Measurements from ENCODE around the gene ZBTB11.
"Not testable (repeated sequence)": the region's sequence is repeated elsewhere in the genome, so short reads cannot be mapped to it uniquely, and the experiment has no call there.

DNA sequence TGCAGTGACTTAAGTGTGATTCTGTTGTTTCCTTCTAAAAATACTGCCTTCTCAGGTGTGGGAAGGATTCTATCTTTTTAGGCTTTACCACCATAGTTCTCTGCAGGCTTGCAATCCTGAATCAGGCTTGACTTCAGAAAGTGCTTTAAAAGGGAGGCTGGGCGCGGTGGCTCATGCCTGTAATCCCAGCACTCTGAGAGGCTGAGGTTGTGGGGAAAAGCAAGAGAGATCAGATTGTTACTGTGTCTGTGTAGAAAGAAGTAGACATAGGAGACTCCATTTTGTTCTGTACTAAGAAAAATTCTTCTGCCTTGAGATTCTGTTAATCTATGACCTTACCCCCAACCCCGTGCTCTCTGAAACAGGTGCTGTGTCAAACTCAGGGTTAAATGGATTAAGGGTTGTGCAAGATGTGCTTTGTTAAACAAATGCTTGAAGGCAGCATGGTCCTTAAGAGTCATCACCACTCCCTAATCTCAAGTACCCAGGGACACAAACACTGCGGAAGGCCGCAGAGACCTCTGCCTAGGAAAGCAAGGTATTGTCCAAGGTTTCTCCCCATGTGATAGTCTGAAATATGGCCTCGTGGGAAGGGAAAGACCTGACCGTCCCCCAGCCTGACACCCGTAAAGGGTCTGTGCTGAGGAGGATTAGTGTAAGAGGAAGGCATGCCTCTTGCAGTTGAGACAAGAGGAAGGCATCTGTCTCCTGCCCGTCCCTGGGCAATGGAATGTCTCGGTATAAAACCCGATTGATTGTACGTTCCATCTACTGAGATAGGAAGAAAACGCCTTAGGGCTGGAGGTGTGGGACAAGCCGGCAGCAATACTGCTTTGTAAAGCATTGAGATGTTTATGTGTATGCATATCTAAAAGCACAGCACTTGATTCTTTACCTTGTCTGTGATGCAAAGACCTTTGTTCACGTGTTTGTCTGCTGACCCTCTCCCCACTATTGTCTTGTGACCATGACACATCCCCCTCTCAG is 15.0 kb upstream of the ZBTB11 start:
- TF ChIP-seq, protein P1, sequence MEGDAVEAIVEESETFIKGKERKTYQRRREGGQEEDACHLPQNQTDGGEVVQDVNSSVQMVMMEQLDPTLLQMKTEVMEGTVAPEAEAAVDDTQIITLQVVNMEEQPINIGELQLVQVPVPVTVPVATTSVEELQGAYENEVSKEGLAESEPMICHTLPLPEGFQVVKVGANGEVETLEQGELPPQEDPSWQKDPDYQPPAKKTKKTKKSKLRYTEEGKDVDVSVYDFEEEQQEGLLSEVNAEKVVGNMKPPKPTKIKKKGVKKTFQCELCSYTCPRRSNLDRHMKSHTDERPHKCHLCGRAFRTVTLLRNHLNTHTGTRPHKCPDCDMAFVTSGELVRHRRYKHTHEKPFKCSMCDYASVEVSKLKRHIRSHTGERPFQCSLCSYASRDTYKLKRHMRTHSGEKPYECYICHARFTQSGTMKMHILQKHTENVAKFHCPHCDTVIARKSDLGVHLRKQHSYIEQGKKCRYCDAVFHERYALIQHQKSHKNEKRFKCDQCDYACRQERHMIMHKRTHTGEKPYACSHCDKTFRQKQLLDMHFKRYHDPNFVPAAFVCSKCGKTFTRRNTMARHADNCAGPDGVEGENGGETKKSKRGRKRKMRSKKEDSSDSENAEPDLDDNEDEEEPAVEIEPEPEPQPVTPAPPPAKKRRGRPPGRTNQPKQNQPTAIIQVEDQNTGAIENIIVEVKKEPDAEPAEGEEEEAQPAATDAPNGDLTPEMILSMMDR (IDR thresholded peaks at IDR 0.05 in 4 of 5, conservative IDR thresholded peaks at IDR 0.05 in 1 of 5): not testable (repeated sequence)
- TF ChIP-seq POLR2A (IDR thresholded peaks at IDR 0.05): not testable (repeated sequence)

Measured in gastrocnemius medialis (tissue), 4 donors.